CD4-positive, alpha-beta T cell treated with Interleukin-15 for 4 hours (primary cell): ENCODE results near the gene SEPTIN2.
"Not testable (repeated sequence)": the region's sequence is repeated elsewhere in the genome, so short reads cannot be mapped to it uniquely, and the experiment has no call there.

Experiments used
- DNase-seq: peaks from one replicate; pipeline ENCODE4 v3.0.0-alpha.2; 2020; ENCODE audit warnings: low spot score

Gene SEPTIN2

DNA sequence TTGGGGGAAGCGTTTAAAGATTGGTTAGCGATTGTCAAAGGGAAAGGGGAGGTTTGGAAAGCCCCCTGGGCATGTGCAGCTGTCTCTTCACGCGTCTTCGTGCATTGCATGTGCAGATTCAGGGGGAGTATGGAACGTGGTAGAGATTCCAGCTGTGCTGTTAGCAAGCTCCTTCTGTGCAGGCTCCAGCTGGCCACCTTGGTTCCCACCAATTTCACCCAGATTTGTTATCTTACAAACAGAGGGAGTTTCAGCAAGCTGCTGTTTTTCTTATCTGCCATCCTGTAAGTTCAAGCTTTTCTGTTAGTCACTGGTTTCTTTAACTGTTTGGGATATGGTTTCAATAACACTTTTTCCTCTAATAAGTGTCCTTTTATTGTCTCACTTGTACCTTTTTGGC is 70.8 kb downstream of the SEPTIN2 start:
- no peak for DNase-seq

GRCh38 chr2:241389697-241390096 is 74.0 kb downstream of the SEPTIN2 start:
- no peak for DNase-seq

GRCh38 chr2:241390301-241391206 is 74.8 kb downstream of the SEPTIN2 start:
- no peak for DNase-seq

- DNase-seq, result peak; percentile 7
Measured at GRCh38 chr2:241391892-241392665, 76.4 kb downstream of the SEPTIN2 start.

DNA sequence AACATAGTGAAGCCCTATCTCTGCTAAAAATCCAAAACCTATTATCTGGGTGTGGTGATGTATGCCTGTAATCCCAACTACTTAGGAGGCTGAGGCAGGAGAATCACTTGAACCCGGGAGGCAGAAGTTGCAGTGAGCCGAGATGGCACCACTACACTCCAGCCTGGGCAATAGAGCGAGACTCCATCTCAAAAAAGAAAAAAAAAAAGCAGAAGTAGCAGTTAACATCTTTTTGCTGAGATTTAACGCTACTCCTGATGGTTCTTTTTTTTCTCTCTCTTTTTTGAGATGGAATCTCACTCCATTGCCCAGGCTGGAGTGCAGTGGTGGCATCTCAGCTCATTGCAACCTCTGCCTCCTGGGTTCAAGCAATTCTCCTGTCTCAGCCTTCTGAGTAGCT is 77.0 kb downstream of the SEPTIN2 start:
- DNase-seq, result not testable (repeated sequence)

DNA sequence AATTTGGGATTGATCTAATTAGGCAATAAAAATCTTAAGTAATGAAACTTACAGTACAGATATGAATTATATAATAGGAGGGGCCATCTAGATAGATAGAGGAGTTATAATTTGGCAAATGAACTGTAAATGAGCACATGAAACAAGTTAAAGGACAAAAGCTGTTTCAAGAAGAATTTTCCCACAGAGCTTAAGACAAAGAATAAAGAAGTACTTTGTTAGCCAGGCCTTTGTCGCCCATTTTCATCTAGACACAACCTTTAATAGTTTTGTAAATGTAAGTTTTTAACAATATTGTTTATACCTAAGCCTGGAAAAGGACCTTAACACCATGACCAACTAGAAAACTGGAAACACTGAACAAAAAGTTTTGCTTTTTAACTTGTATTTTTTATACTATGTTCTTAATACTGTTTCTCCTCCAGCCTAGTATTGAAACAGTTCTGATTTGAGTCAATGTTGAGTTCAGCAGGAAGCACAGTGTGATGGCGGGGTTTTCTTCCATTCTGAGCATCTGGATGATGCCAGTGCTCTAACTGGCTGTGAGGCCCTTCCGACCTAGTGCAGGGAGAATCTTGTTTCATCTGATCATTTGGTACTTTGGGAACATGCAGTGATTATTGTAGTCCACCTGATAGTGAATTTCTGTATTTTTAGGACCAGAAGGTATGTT is 77.9 kb downstream of the SEPTIN2 start:
- DNase-seq, result no peak

GRCh38 chr2:241396809-241397208 is 81.1 kb downstream of the SEPTIN2 start:
- DNase-seq, result not testable (repeated sequence)

DNA sequence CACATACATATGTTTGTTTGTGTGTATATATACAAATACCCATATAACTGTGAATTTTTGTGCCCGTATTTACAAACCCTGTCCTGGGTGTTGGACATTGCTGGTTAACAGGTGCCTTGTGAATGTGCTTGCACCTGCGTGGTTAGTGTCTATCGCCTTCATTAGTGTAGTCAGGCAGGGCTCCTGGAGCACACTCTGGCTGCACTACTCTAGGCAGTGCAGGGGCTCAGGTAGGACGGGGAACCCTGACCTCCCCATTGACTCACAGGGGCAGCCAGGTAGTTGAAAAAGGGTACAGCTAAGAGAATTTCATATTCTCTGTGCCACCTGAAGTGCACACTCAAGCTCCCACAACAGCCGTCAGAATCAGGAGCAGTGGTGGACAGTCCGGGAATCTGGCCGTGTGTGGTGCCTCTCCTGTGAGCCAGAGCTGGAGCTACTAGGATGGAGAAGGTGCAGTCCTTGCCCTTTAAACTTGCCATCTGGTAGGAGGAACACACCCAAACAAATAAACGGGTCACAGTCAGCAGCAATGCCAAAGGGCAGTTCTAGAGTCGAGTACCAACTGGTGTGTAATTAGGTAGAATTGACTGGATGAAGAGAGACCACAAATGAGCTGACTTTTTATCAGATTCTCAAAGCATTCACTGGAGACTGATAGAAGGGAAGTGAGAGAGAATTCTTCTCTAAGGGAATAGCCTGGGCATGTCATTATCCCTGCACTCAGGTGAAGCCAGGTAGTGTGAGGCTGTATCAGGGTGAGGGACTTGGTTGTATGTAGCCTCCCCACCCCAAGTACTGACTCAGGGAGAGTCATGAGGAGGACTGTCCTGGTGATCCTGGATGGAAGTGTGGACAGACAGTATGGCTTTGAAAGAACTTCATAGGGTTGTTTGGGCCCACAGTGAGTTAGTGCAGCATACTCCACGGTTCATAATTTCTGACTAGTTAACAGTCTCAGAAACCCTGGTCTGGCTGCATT is 84.5 kb downstream of the SEPTIN2 start:
- DNase-seq, result no peak
